Measurements from ENCODE around the gene ASXL1. TPM values are rescaled to one million over a fixed set of nuclear protein-coding genes. Genes with fewer than 3 reads are reported as not detected.

The ASXL1 gene
- total and polyA plus RNA-seq, 9 of the 15 experiments (the other 6 are each of a cell fraction or from before 2014, with no cell fraction given): 6.5 to 65.3 (median 32.3) TPM

- TF ChIP-seq ZBTB49 (CRISPR knock-in tag; IDR thresholded peaks at IDR 0.05; ENCODE audit: borderline replicate concordance) (no peak), ZNF232 (CRISPR knock-in tag; IDR thresholded peaks at IDR 0.05) (no peak), MIER1 (IDR thresholded peaks at IDR 0.05; ENCODE audit: low read depth) (no peak), ZKSCAN8 (CRISPR knock-in tag; IDR thresholded peaks at IDR 0.05) (no peak), IRF9 (tag; IDR thresholded peaks at IDR 0.05) (no peak), ESRRB (CRISPR knock-in tag; IDR thresholded peaks at IDR 0.05; ENCODE audit: borderline replicate concordance) (no peak), ELK1 (CRISPR knock-in tag; IDR thresholded peaks at IDR 0.05) (no peak), ZFX (CRISPR knock-in tag; IDR thresholded peaks at IDR 0.05) (no peak), POLR2AphosphoS5 (IDR thresholded peaks at IDR 0.05; ENCODE audit: control insufficient read depth, insufficient read depth, low read depth, low read length) (no peak), FOXJ3 (CRISPR knock-in tag; IDR thresholded peaks at IDR 0.05) (no peak), ARNT (IDR thresholded peaks at IDR 0.05) (no peak), CTCFL (IDR thresholded peaks at IDR 0.05; ENCODE audit: borderline replicate concordance, insufficient read depth, low read depth, low read length, poor library complexity, severe bottlenecking) (no peak), SRF (CRISPR knock-in tag; IDR thresholded peaks at IDR 0.05) (no peak; a peak in 1 of 4 replicates), NFIX (CRISPR knock-in tag; IDR thresholded peaks at IDR 0.05; ENCODE audit: low read depth) (no peak), SRSF3 (IDR thresholded peaks at IDR 0.05; ENCODE audit: insufficient read depth, low read length) (no peak)
- TF ChIP-seq, protein P1, sequence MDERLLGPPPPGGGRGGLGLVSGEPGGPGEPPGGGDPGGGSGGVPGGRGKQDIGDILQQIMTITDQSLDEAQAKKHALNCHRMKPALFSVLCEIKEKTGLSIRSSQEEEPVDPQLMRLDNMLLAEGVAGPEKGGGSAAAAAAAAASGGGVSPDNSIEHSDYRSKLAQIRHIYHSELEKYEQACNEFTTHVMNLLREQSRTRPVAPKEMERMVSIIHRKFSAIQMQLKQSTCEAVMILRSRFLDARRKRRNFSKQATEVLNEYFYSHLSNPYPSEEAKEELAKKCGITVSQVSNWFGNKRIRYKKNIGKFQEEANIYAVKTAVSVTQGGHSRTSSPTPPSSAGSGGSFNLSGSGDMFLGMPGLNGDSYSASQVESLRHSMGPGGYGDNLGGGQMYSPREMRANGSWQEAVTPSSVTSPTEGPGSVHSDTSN (CRISPR knock-in tag; IDR thresholded peaks at IDR 0.05; ENCODE audit: low read depth): no peak
- TF ChIP-seq, protein P1 (tag; conservative IDR thresholded peaks at IDR 0.05; ENCODE audit: low read depth): peak; percentile 11; the same call in 1 of the 2 replicates
Measured at GRCh38 chr20:32333988-32334885, 23.9 kb upstream of the ASXL1 start (continued).
